ENCODE results near the gene CCDC88C. TPM values are rescaled to one million over a fixed set of nuclear protein-coding genes. Genes with fewer than 3 reads are reported as not detected.

Gene CCDC88C
- total and polyA plus RNA-seq, 2 experiments from 2014 or later, result 23.6 to 60.7 TPM

DNA sequence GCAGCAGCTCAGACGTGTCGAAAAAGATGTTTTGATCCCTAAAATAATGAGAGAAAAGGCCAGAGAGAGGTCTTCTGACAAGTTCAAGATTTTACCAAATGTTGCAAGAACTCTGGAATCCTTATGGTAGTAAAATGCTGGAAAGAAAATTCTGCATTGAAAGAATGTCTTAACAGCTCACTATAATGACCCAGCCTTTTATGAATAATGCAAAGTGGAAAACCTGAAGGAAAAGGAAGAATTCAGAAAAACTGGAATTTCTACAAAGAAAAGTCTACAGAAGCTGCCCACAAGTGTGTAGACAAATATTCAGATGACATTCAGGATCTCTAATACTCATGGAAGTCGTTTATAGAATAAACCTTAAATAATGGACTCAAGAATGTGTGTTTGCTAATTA, 1.8 kb upstream of the CCDC88C start (continued):
- TF ChIP-seq, protein P1, sequence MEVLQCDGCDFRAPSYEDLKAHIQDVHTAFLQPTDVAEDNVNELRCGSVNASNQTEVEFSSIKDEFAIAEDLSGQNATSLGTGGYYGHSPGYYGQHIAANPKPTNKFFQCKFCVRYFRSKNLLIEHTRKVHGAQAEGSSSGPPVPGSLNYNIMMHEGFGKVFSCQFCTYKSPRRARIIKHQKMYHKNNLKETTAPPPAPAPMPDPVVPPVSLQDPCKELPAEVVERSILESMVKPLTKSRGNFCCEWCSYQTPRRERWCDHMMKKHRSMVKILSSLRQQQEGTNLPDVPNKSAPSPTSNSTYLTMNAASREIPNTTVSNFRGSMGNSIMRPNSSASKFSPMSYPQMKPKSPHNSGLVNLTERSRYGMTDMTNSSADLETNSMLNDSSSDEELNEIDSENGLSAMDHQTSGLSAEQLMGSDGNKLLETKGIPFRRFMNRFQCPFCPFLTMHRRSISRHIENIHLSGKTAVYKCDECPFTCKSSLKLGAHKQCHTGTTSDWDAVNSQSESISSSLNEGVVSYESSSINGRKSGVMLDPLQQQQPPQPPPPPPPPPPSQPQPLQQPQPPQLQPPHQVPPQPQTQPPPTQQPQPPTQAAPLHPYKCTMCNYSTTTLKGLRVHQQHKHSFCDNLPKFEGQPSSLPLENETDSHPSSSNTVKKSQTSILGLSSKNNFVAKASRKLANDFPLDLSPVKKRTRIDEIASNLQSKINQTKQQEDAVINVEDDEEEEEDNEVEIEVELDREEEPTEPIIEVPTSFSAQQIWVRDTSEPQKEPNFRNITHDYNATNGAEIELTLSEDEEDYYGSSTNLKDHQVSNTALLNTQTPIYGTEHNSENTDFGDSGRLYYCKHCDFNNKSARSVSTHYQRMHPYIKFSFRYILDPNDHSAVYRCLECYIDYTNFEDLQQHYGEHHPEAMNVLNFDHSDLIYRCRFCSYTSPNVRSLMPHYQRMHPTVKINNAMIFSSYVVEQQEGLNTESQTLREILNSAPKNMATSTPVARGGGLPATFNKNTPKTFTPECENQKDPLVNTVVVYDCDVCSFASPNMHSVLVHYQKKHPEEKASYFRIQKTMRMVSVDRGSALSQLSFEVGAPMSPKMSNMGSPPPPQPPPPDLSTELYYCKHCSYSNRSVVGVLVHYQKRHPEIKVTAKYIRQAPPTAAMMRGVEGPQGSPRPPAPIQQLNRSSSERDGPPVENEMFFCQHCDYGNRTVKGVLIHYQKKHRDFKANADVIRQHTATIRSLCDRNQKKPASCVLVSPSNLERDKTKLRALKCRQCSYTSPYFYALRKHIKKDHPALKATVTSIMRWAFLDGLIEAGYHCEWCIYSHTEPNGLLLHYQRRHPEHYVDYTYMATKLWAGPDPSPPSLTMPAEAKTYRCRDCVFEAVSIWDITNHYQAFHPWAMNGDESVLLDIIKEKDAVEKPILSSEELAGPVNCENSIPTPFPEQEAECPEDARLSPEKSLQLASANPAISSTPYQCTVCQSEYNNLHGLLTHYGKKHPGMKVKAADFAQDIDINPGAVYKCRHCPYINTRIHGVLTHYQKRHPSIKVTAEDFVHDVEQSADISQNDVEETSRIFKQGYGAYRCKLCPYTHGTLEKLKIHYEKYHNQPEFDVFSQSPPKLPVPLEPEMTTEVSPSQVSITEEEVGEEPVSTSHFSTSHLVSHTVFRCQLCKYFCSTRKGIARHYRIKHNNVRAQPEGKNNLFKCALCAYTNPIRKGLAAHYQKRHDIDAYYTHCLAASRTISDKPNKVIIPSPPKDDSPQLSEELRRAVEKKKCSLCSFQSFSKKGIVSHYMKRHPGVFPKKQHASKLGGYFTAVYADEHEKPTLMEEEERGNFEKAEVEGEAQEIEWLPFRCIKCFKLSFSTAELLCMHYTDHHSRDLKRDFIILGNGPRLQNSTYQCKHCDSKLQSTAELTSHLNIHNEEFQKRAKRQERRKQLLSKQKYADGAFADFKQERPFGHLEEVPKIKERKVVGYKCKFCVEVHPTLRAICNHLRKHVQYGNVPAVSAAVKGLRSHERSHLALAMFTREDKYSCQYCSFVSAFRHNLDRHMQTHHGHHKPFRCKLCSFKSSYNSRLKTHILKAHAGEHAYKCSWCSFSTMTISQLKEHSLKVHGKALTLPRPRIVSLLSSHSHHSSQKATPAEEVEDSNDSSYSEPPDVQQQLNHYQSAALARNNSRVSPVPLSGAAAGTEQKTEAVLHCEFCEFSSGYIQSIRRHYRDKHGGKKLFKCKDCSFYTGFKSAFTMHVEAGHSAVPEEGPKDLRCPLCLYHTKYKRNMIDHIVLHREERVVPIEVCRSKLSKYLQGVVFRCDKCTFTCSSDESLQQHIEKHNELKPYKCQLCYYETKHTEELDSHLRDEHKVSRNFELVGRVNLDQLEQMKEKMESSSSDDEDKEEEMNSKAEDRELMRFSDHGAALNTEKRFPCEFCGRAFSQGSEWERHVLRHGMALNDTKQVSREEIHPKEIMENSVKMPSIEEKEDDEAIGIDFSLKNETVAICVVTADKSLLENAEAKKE (CRISPR knock-in tag; IDR thresholded peaks at IDR 0.05), result no peak
- TF ChIP-seq ZNF331 (CRISPR knock-in tag; IDR thresholded peaks at IDR 0.05; ENCODE audit: low read depth), result no peak

DNA sequence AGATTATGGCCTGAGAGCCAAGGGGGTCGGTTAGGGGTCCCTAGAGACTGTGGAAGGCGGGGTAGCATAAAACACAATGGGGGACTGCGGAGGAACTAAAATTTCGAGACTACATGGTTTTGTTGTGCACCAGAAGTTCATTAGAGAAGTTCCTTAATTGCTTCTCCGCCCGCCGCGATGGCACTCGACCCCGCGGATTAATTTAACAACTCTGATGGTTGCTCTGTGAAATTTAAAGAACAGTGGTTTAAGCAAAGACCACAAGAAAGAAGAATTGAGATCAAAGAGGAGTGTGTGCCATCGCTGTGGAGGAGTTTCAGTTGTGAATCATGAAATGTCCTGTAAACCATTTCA, 1.4 kb upstream of the CCDC88C start:
- Mint-ChIP-seq H3K36me3 (ENCODE audit: low read depth) (peaks cover 14% of the 10 kb centered on the region; the same call in 1 of the 3 replicates), H3K27me3 (ENCODE audit: insufficient read depth, low read depth, poor library complexity) (peaks cover 15% of the 10 kb centered on the region), H3K9me3 (no peaks in the 10 kb centered on the region), H3K4me1 (peaks cover 24% of the 10 kb centered on the region), H3K27ac (no peak overlapping the region), H3K4me3 (peak overlapping the region; percentile 63)
- peaks cover 28% of the 10 kb centered on the region for H3K79me2 ChIP-seq (replicated peaks; ENCODE audit: insufficient read depth)
- H3K9me2 ChIP-seq (ENCODE audit: insufficient read depth), result no peaks in the 10 kb centered on the region
- H3K4me2 ChIP-seq, result peak overlapping the region; percentile 86; the same call in 1 of the 2 replicates
- H3K36me3 ChIP-seq (ENCODE audit: insufficient read depth), result no peaks in the 10 kb centered on the region
- H3K4me3 ChIP-seq, result no peak overlapping the region
- H4K20me1 ChIP-seq (replicated peaks; ENCODE audit: insufficient read depth), result no peaks in the 10 kb centered on the region
- ATAC-seq (no peak), DNase-seq (ENCODE audit: low spot score) (no peak)
- peaks cover 5% of the 10 kb centered on the region; the same call in 1 of the 2 replicates for H3K27me3 ChIP-seq (ENCODE audit: insufficient read depth)
- H3F3A ChIP-seq (replicated peaks; ENCODE audit: low read depth), result peaks cover 11% of the 10 kb centered on the region
- H3K4me1 ChIP-seq (ENCODE audit: insufficient read depth), result peaks cover 26% of the 10 kb centered on the region
- H3K27ac ChIP-seq (ENCODE audit: low read depth), result no peak overlapping the region
- peak overlapping the region; percentile 25; the same call in 1 of the 2 replicates for H2AFZ ChIP-seq
- TF ChIP-seq JUNB (IDR thresholded peaks at IDR 0.05; ENCODE audit: unreplicated experiment), result no peak
- TF ChIP-seq STAT1 (IDR thresholded peaks at IDR 0.05; ENCODE audit: unreplicated experiment), result no peak
- no peak for TF ChIP-seq NANOG (IDR thresholded peaks at IDR 0.05; ENCODE audit: borderline replicate concordance)
- TF ChIP-seq, protein P2, sequence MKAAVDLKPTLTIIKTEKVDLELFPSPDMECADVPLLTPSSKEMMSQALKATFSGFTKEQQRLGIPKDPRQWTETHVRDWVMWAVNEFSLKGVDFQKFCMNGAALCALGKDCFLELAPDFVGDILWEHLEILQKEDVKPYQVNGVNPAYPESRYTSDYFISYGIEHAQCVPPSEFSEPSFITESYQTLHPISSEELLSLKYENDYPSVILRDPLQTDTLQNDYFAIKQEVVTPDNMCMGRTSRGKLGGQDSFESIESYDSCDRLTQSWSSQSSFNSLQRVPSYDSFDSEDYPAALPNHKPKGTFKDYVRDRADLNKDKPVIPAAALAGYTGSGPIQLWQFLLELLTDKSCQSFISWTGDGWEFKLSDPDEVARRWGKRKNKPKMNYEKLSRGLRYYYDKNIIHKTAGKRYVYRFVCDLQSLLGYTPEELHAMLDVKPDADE (IDR thresholded peaks at IDR 0.05), result no peak
- TF ChIP-seq, protein P3, sequence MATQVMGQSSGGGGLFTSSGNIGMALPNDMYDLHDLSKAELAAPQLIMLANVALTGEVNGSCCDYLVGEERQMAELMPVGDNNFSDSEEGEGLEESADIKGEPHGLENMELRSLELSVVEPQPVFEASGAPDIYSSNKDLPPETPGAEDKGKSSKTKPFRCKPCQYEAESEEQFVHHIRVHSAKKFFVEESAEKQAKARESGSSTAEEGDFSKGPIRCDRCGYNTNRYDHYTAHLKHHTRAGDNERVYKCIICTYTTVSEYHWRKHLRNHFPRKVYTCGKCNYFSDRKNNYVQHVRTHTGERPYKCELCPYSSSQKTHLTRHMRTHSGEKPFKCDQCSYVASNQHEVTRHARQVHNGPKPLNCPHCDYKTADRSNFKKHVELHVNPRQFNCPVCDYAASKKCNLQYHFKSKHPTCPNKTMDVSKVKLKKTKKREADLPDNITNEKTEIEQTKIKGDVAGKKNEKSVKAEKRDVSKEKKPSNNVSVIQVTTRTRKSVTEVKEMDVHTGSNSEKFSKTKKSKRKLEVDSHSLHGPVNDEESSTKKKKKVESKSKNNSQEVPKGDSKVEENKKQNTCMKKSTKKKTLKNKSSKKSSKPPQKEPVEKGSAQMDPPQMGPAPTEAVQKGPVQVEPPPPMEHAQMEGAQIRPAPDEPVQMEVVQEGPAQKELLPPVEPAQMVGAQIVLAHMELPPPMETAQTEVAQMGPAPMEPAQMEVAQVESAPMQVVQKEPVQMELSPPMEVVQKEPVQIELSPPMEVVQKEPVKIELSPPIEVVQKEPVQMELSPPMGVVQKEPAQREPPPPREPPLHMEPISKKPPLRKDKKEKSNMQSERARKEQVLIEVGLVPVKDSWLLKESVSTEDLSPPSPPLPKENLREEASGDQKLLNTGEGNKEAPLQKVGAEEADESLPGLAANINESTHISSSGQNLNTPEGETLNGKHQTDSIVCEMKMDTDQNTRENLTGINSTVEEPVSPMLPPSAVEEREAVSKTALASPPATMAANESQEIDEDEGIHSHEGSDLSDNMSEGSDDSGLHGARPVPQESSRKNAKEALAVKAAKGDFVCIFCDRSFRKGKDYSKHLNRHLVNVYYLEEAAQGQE (IDR thresholded peaks at IDR 0.05; ENCODE audit: unreplicated experiment), result no peak
- TF ChIP-seq EZH2phosphoT487 (IDR thresholded peaks at IDR 0.05; ENCODE audit: unreplicated experiment), result no peak
- TF ChIP-seq EZH2 (IDR thresholded peaks at IDR 0.05; ENCODE audit: low read depth, unreplicated experiment), result no peak
- TF ChIP-seq CREB1 (CRISPR knock-in tag; IDR thresholded peaks at IDR 0.05; ENCODE audit: low read depth), result no peak
